ENCODE results near the gene STAG1. TPM values are rescaled to one million over a fixed set of nuclear protein-coding genes. Genes with fewer than 3 reads are reported as not detected.
"Not testable (repeated sequence)": the region's sequence is repeated elsewhere in the genome, so short reads cannot be mapped to it uniquely, and the experiment has no call there.

Gene STAG1
- total RNA-seq, 1 donor from 2014 or later, result 24.1 TPM

- FAIRE-seq (no peak), DNase-seq (ENCODE audit: low read depth) (peak; percentile 67)
- H3K79me2 ChIP-seq (ENCODE audit: insufficient read depth, low read length), result peaks cover 57% of the 10 kb centered on the region
- H3K4me1 ChIP-seq (ENCODE audit: insufficient read depth, low read length), result peaks cover 21% of the 10 kb centered on the region
- H3K4me1 Mint-ChIP-seq (ENCODE audit: low read depth, unreplicated experiment), result peaks cover 26% of the 10 kb centered on the region
- no peak for TF ChIP-seq CTCF (IDR thresholded peaks at IDR 0.05; ENCODE audit: insufficient read depth, low read depth, low read length)
- TF ChIP-seq EZH2 (IDR thresholded peaks at IDR 0.05; ENCODE audit: insufficient read depth, low read length), result no peak
- H4K20me1 ChIP-seq (ENCODE audit: insufficient read depth, low read length), result peaks cover 17% of the 10 kb centered on the region
- H3K36me3 ChIP-seq (ENCODE audit: insufficient read depth, low read length), result no peaks in the 10 kb centered on the region
- no peaks in the 10 kb centered on the region for H3K27me3 ChIP-seq (ENCODE audit: insufficient read depth, low read length)
- no peaks in the 10 kb centered on the region for H3K36me3 Mint-ChIP-seq (ENCODE audit: low read depth, unreplicated experiment)
- H3K9me3 ChIP-seq (ENCODE audit: insufficient read depth, low read depth, low read length), result no peaks in the 10 kb centered on the region
- no peaks in the 10 kb centered on the region for H3K27me3 Mint-ChIP-seq (ENCODE audit: low read depth, unreplicated experiment)
- no peaks in the 10 kb centered on the region for H3K9me3 Mint-ChIP-seq (ENCODE audit: unreplicated experiment)
- peak overlapping the region; percentile 82 for H3K4me2 ChIP-seq (ENCODE audit: low read length)
- H3K4me3 Mint-ChIP-seq (ENCODE audit: unreplicated experiment), result peak overlapping the region; percentile 92
- peak overlapping the region; percentile 81 for H3K27ac Mint-ChIP-seq (ENCODE audit: unreplicated experiment)
- peak overlapping the region; percentile 32 for H2AFZ ChIP-seq (ENCODE audit: low read depth, low read length)
- peak overlapping the region; percentile 73 for H3K4me3 ChIP-seq (ENCODE audit: insufficient read depth, low read depth, low read length)
- peak overlapping the region; percentile 97 for H3K27ac ChIP-seq (ENCODE audit: low read depth, low read length)
- peak overlapping the region; percentile 95 for H3K9ac ChIP-seq (ENCODE audit: low read length)
These were observed 1.3 kb downstream of the STAG1 start for GRCh38 chr3:136750897-136751315.

- Mint-ChIP-seq H3K27ac (ENCODE audit: unreplicated experiment) (peak overlapping the region; percentile 81), H3K4me3 (ENCODE audit: unreplicated experiment) (peak overlapping the region; percentile 92), H3K4me1 (ENCODE audit: low read depth, unreplicated experiment) (peaks cover 28% of the 10 kb centered on the region), H3K27me3 (ENCODE audit: low read depth, unreplicated experiment) (no peaks in the 10 kb centered on the region), H3K9me3 (ENCODE audit: unreplicated experiment) (no peaks in the 10 kb centered on the region), H3K36me3 (ENCODE audit: low read depth, unreplicated experiment) (no peaks in the 10 kb centered on the region)
- no peaks in the 10 kb centered on the region for H3K27me3 ChIP-seq (ENCODE audit: insufficient read depth, low read length)
- peaks cover 21% of the 10 kb centered on the region for H3K4me1 ChIP-seq (ENCODE audit: insufficient read depth, low read length)
- peak overlapping the region; percentile 97 for H3K27ac ChIP-seq (ENCODE audit: low read depth, low read length)
- peak overlapping the region; percentile 82 for H3K4me2 ChIP-seq (ENCODE audit: low read length)
- H3K9ac ChIP-seq (ENCODE audit: low read length), result peak overlapping the region; percentile 95
- no peak overlapping the region for H2AFZ ChIP-seq (ENCODE audit: low read depth, low read length)
- H3K36me3 ChIP-seq (ENCODE audit: insufficient read depth, low read length), result no peaks in the 10 kb centered on the region
- no peak for DNase-seq (ENCODE audit: low read depth)
- FAIRE-seq, result no peak
- no peak for TF ChIP-seq EZH2 (IDR thresholded peaks at IDR 0.05; ENCODE audit: insufficient read depth, low read length)
- H3K9me3 ChIP-seq (ENCODE audit: insufficient read depth, low read depth, low read length), result no peaks in the 10 kb centered on the region
- peaks cover 22% of the 10 kb centered on the region for H4K20me1 ChIP-seq (ENCODE audit: insufficient read depth, low read length)
- peak overlapping the region; percentile 73 for H3K4me3 ChIP-seq (ENCODE audit: insufficient read depth, low read depth, low read length)
- peaks cover 63% of the 10 kb centered on the region for H3K79me2 ChIP-seq (ENCODE audit: insufficient read depth, low read length)
These were observed 1.8 kb downstream of the STAG1 start for GRCh38 chr3:136750209-136750896.

- not testable (repeated sequence) for H3K36me3 Mint-ChIP-seq (ENCODE audit: low read depth, unreplicated experiment); H3K36me3 ChIP-seq (ENCODE audit: insufficient read depth, low read length); H3K27me3 ChIP-seq (ENCODE audit: insufficient read depth, low read length); H2AFZ ChIP-seq (ENCODE audit: low read depth, low read length); H3K27me3 Mint-ChIP-seq (ENCODE audit: low read depth, unreplicated experiment); H3K9me3 Mint-ChIP-seq (ENCODE audit: unreplicated experiment); H3K9me3 ChIP-seq (ENCODE audit: insufficient read depth, low read depth, low read length); DNase-seq (ENCODE audit: low read depth); FAIRE-seq
- Histone ChIP-seq H3K4me3 (ENCODE audit: insufficient read depth, low read depth, low read length) (peak overlapping the region; percentile 73), H3K4me1 (ENCODE audit: insufficient read depth, low read length) (peaks cover 21% of the 10 kb centered on the region), H4K20me1 (ENCODE audit: insufficient read depth, low read length) (peaks cover 29% of the 10 kb centered on the region), H3K9ac (ENCODE audit: low read length) (peak overlapping the region; percentile 95), H3K79me2 (ENCODE audit: insufficient read depth, low read length) (peaks cover 70% of the 10 kb centered on the region), H3K27ac (ENCODE audit: low read depth, low read length) (peak overlapping the region; percentile 97), H3K4me2 (ENCODE audit: low read length) (peak overlapping the region; percentile 82)
- Mint-ChIP-seq H3K27ac (ENCODE audit: unreplicated experiment) (peak overlapping the region; percentile 81), H3K4me3 (ENCODE audit: unreplicated experiment) (peak overlapping the region; percentile 92), H3K4me1 (ENCODE audit: low read depth, unreplicated experiment) (peaks cover 28% of the 10 kb centered on the region)
These were observed 2.6 kb downstream of the STAG1 start for GRCh38 chr3:136749602-136750001.

All from astrocyte (in vitro differentiated cells and primary cell).